ENCODE measurements around the gene HEXD.

Gene HEXD

GRCh38 chr17:82414548-82415281 is 3.4 kb upstream of the HEXD start:
- FAIRE-seq = no peak
- TF ChIP-seq, protein P1, sequence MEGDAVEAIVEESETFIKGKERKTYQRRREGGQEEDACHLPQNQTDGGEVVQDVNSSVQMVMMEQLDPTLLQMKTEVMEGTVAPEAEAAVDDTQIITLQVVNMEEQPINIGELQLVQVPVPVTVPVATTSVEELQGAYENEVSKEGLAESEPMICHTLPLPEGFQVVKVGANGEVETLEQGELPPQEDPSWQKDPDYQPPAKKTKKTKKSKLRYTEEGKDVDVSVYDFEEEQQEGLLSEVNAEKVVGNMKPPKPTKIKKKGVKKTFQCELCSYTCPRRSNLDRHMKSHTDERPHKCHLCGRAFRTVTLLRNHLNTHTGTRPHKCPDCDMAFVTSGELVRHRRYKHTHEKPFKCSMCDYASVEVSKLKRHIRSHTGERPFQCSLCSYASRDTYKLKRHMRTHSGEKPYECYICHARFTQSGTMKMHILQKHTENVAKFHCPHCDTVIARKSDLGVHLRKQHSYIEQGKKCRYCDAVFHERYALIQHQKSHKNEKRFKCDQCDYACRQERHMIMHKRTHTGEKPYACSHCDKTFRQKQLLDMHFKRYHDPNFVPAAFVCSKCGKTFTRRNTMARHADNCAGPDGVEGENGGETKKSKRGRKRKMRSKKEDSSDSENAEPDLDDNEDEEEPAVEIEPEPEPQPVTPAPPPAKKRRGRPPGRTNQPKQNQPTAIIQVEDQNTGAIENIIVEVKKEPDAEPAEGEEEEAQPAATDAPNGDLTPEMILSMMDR (IDR thresholded peaks at IDR 0.05; ENCODE audit: insufficient read depth, missing control alignments) = peak; percentile 98

DNA sequence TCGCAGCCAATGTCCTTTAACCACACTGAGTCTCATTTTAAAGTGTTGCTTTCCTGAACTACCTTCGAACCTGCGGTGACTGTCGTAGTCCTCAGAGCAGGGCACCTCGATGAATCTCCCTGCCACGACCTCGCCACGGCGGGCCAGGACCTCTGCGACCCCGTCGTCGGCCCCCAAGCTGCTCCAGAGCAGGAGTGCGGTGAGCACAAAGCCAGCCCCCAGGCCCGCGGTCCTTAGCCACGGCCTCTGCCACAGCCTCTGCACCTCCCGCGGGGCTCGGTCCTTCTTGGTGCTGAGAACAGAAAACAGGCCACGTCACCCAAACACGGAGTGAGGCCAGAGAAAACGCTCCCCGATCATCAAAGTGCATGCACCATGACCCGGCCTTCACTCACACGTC is 2.8 kb upstream of the HEXD start:
- FAIRE-seq (no peak), DNase-seq (ENCODE audit: insufficient read length, low spot score) (no peak)
- TF ChIP-seq, protein P1 (IDR thresholded peaks at IDR 0.05; ENCODE audit: insufficient read depth, missing control alignments) = no peak

More at GRCh38 chr17:82414548-82415281, 3.4 kb upstream of the HEXD start:
- peak; percentile 75 for DNase-seq (ENCODE audit: insufficient read length, low spot score)

- FAIRE-seq (no peak), DNase-seq (ENCODE audit: insufficient read length, low spot score) (no peak)
- TF ChIP-seq, protein P1 (IDR thresholded peaks at IDR 0.05; ENCODE audit: insufficient read depth, missing control alignments) = no peak
These were observed 2.4 kb upstream of the HEXD start for GRCh38 chr17:82415786-82416185.

GRCh38 chr17:82416264-82416663 is 1.9 kb upstream of the HEXD start:
- no peak for FAIRE-seq
- no peak for DNase-seq (ENCODE audit: insufficient read length, low spot score)
- TF ChIP-seq, protein P1 (IDR thresholded peaks at IDR 0.05; ENCODE audit: insufficient read depth, missing control alignments) = no peak

DNA sequence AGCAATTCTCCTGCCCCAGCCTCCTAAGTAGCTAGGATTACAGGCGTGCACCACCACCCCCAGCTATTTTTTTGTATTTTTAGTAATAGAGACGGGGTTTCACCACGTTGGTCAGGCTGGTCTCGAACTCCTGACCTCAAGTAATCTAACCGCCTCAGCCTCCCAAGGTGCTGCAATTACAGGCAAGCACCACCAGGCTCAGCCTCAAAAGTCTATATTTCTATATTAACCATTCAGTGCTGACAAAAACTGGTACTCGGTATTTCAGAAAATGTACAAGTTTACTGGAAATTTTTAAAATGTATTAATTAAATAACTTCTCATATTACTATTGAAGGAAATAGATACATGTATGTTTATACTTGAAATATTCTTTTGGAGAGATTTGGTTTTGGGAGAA is 1.4 kb upstream of the HEXD start:
- TF ChIP-seq, protein P1 (IDR thresholded peaks at IDR 0.05; ENCODE audit: insufficient read depth, missing control alignments) = no peak
- FAIRE-seq = no peak
- DNase-seq (ENCODE audit: insufficient read length, low spot score) = no peak

GRCh38 chr17:82419540-82419939 is 1.4 kb downstream of the HEXD start:
- no peak for DNase-seq (ENCODE audit: insufficient read length, low spot score)
- FAIRE-seq = no peak
- TF ChIP-seq, protein P1 (IDR thresholded peaks at IDR 0.05; ENCODE audit: insufficient read depth, missing control alignments) = no peak

Measured in D721Med (cell line).